Keratinocyte (primary cell): Measurements from ENCODE around the gene RAB38. TPM values are rescaled to one million over a fixed set of nuclear protein-coding genes. Genes with fewer than 3 reads are reported as not detected.

Source experiments
- DNase-seq: peaks from one replicate; pipeline ENCODE4 v3.0.0-alpha.2; 2011; ENCODE audit warnings: low read depth, missing footprints, low spot score
- FAIRE-seq: peaks from 2 replicates; lab custom pipeline; 2011; peaks lifted over from hg19 to GRCh38; lab: Jason Lieb, UNC
- H2AFZ ChIP-seq: 2 replicates; pipeline ENCODE4 v1.6.0; 2012; ENCODE audit warnings: low read length, control low read depth, inconsistent platforms; ENCODE audit not compliant: control insufficient read depth
- H3K27ac ChIP-seq: 2 replicates; pipeline ENCODE4 v1.5.1; 2011; ENCODE audit warnings: low read length; ENCODE audit not compliant: control insufficient read depth, insufficient read depth
- H3K27me3 ChIP-seq: 3 replicates; pipeline ENCODE4 v1.6.0; 2011; ENCODE audit warnings: low read length; ENCODE audit not compliant: control insufficient read depth, insufficient read depth; ENCODE audit errors: extremely low read depth
- H3K36me3 ChIP-seq, 2 experiments: 2 replicates in 1 of 2; 3 replicates in 1 of 2; pipeline ENCODE4 v1.5.1; 2011; ENCODE audit warnings: low read length in 2 of 2, mild to moderate bottlenecking in 1 of 2; ENCODE audit not compliant: control insufficient read depth in 2 of 2, insufficient read depth in 2 of 2; ENCODE audit errors: extremely low read depth in 1 of 2
- H3K4me1 ChIP-seq: 3 replicates; pipeline ENCODE4 v1.5.1; 2011; ENCODE audit warnings: low read length; ENCODE audit not compliant: control insufficient read depth, insufficient read depth; ENCODE audit errors: extremely low read depth
- H3K4me2 ChIP-seq: 3 replicates; pipeline ENCODE4 v1.6.0; 2011; ENCODE audit warnings: low read depth, low read length; ENCODE audit not compliant: control insufficient read depth, insufficient read depth; ENCODE audit errors: extremely low read depth
- H3K4me3 ChIP-seq, 3 experiments: fragments of 200-600 bp in 1 of 3; sonication (generic) in 1 of 3; 2 replicates in 2 of 3; 3 replicates in 1 of 3; pipeline ENCODE4 v1.5.1; 2011 to 2016; ENCODE audit warnings: low read length in 3 of 3, mild to moderate bottlenecking in 3 of 3, control low read depth in 2 of 3, inconsistent platforms in 1 of 3, low read depth in 1 of 3, mixed read lengths in 1 of 3, mixed run types in 1 of 3, moderate library complexity in 1 of 3; ENCODE audit not compliant: control insufficient read depth in 2 of 3, insufficient read depth in 2 of 3; ENCODE audit errors: extremely low read depth in 1 of 3
- H3K79me2 ChIP-seq: 2 replicates; pipeline ENCODE4 v1.6.0; 2012; ENCODE audit warnings: low read length; ENCODE audit not compliant: control insufficient read depth, insufficient read depth
- H3K9ac ChIP-seq: 3 replicates; pipeline ENCODE4 v1.6.0; 2011; ENCODE audit warnings: low read length; ENCODE audit not compliant: control insufficient read depth, insufficient read depth; ENCODE audit errors: extremely low read depth
- H3K9me1 ChIP-seq: 3 replicates; pipeline ENCODE4 v1.6.0; 2011; ENCODE audit warnings: low read length; ENCODE audit not compliant: control insufficient read depth, insufficient read depth; ENCODE audit errors: extremely low read depth
- H3K9me3 ChIP-seq: 2 replicates; pipeline ENCODE4 v1.5.1; 2012; ENCODE audit warnings: low read depth, low read length; ENCODE audit not compliant: control insufficient read depth
- H4K20me1 ChIP-seq: 3 replicates; pipeline ENCODE4 v1.6.0; 2011; ENCODE audit warnings: low read length; ENCODE audit not compliant: control insufficient read depth, insufficient read depth; ENCODE audit errors: extremely low read depth
- CTCF ChIP-seq, 3 experiments: IDR thresholded peaks in 1 of 3; conservative IDR thresholded peaks in 1 of 3; optimal IDR thresholded peaks in 1 of 3; 2 replicates in 2 of 3; 3 replicates in 1 of 3; pipeline versions ENCODE3 to v1.5.1; 2011; ENCODE audit warnings: low read length in 3 of 3, mild to moderate bottlenecking in 3 of 3, moderate library complexity in 2 of 3, control low read depth in 1 of 3, inconsistent platforms in 1 of 3; ENCODE audit not compliant: insufficient read depth in 2 of 3; ENCODE audit errors: extremely low read depth in 1 of 3
- EZH2 ChIP-seq: IDR thresholded peaks from one replicate; pipeline ENCODE4 v1.6.1; 2012; ENCODE audit warnings: inconsistent platforms, mild to moderate bottlenecking, low read length, moderate library complexity
- dilution Hi-C: fragments of 300-500 bp; cut with MboI; formaldehyde crosslinking; loops from one replicate; pipeline ENCODE4 v1.7.0; 2020; ENCODE audit warnings: low sequenced_read_pairs; ENCODE audit not compliant: extremely low pct_ligation_motif_present
- polyA plus RNA-seq, 5 experiments: library from polyadenylated mRNA; depleted of rRNA in 3 of 5; stranded (reverse) in 3 of 5; stranded (forward) in 1 of 5; unstranded in 1 of 5; fragments of >200 nt; gene quantifications; 1 replicate in 1 of 5; 2 replicates in 3 of 5; 3 replicates in 1 of 5; pipeline versions ENCODE4 v1.2.1 to v1.2.3, GENCODE V29; 2011 to 2012; ENCODE audit warnings: missing spikeins in 2 of 5, low read depth in 1 of 5, low replicate concordance in 1 of 5

Gene RAB38
- polyA plus RNA-seq, 1 donor (not counting 4 experiments of a cell fraction or from before 2014, with no cell fraction given) = 146 TPM

GRCh38 chr11:88173956-88174355 is 1.3 kb downstream of the RAB38 start:
- FAIRE-seq (peak; percentile 44), DNase-seq (no peak)
- Histone ChIP-seq H3K9ac (peak overlapping the region; percentile 93), H3K27me3 (no peaks in the 10 kb centered on the region), H3K27ac (peak overlapping the region; percentile 96), H3K9me3 (no peaks in the 10 kb centered on the region), H3K4me1 (peaks cover 70% of the 10 kb centered on the region), H3K36me3 (peaks cover 0 to 19% of the 10 kb centered on the region in 2 experiments), H3K79me2 (peaks cover 52% of the 10 kb centered on the region), H3K9me1 (no peaks in the 10 kb centered on the region), H2AFZ (no peak overlapping the region), H4K20me1 (no peaks in the 10 kb centered on the region), H3K4me3 (peak overlapping the region; percentile 58 to 78 (median 73)), H3K4me2 (peak overlapping the region; percentile 94)
- dilution Hi-C loops = no loop called here
- TF ChIP-seq CTCF (optimal IDR thresholded peaks at IDR 0.05 in 1 of 3, IDR thresholded peaks at IDR 0.05 in 1 of 3, conservative IDR thresholded peaks at IDR 0.05 in 1 of 3; ENCODE audit: extremely low read depth in 1 of 3, insufficient read depth in 2 of 3, low read length in 3 of 3) (no peak), EZH2 (no peak)

GRCh38 chr11:88171982-88172381 is 3.3 kb downstream of the RAB38 start:
- Histone ChIP-seq H3K9me1 (no peaks in the 10 kb centered on the region), H3K9ac (peak overlapping the region; percentile 43), H3K27me3 (no peaks in the 10 kb centered on the region), H2AFZ (no peak overlapping the region), H3K4me3 (peak overlapping the region in 2 of 3 experiments; percentile 73 to 78), H3K9me3 (no peaks in the 10 kb centered on the region), H3K36me3 (peaks cover 0 to 26% of the 10 kb centered on the region in 2 experiments), H3K4me1 (peaks cover 60% of the 10 kb centered on the region), H3K27ac (peak overlapping the region; percentile 34), H3K79me2 (peaks cover 72% of the 10 kb centered on the region), H3K4me2 (peak overlapping the region; percentile 94), H4K20me1 (no peaks in the 10 kb centered on the region)
- dilution Hi-C loops = no loop called here
- DNase-seq (no peak), FAIRE-seq (peak; percentile 17)
- TF ChIP-seq CTCF (optimal IDR thresholded peaks at IDR 0.05 in 1 of 3, IDR thresholded peaks at IDR 0.05 in 1 of 3, conservative IDR thresholded peaks at IDR 0.05 in 1 of 3; ENCODE audit: extremely low read depth in 1 of 3, insufficient read depth in 2 of 3, low read length in 3 of 3) (no peak), EZH2 (no peak)
